H1 (cell line): ENCODE data around the gene LRRK1. TPM values are rescaled to one million over a fixed set of nuclear protein-coding genes. Genes with fewer than 3 reads are reported as not detected.

Source experiments
- CTCF ChIA-PET: fragments of 300-600 bp; sonication (Branson Sonifier 250); formaldehyde crosslinking; loops from one replicate; lab custom pipeline; 2021; ENCODE audit not compliant: partially characterized antibody; lab: Charles Lee
- POLR2A ChIA-PET: fragments of 300-600 bp; sonication (Branson Sonifier 250); formaldehyde crosslinking; loops from one replicate; lab custom pipeline; 2021; ENCODE audit warnings: inconsistent platforms; ENCODE audit not compliant: partially characterized antibody; lab: Charles Lee
- DNase-seq, 2 experiments: peaks; one replicate each; pipeline versions ENCODE4 v3.0.0 to v3.0.0-alpha.2; 2010 to 2022; ENCODE audit warnings: low spot score in 2 of 2, low read depth in 1 of 2, mixed read lengths in 1 of 2
- FAIRE-seq: peaks from 2 replicates; lab custom pipeline; 2011; peaks lifted over from hg19 to GRCh38; lab: Jason Lieb, UNC
- H2AFZ ChIP-seq: 2 replicates; pipeline ENCODE4 v1.8.1; 2012; ENCODE audit warnings: low read length, inconsistent platforms
- H2AK5ac ChIP-seq: 2 replicates; pipeline ENCODE4 v1.6.1; 2013; ENCODE audit warnings: low read depth, low read length
- H2BK120ac ChIP-seq: replicated peaks from 2 replicates; pipeline ENCODE3; 2013; ENCODE audit warnings: low read depth, low read length, inconsistent platforms
- H2BK12ac ChIP-seq: 2 replicates; pipeline ENCODE4 v1.6.1; 2013; ENCODE audit warnings: low read depth, low read length
- H2BK15ac ChIP-seq: 2 replicates; pipeline ENCODE4 v1.6.1; 2013; ENCODE audit warnings: low read length
- H2BK20ac ChIP-seq: 2 replicates; pipeline ENCODE4 v1.6.1; 2013; ENCODE audit warnings: low read length
- H2BK5ac ChIP-seq: 2 replicates; pipeline ENCODE4 v1.6.1; 2013; ENCODE audit warnings: low read depth, low read length
- H3K14ac ChIP-seq: 2 replicates; pipeline ENCODE4 v1.6.1; 2013; ENCODE audit warnings: inconsistent platforms; ENCODE audit not compliant: insufficient read length
- H3K18ac ChIP-seq: 2 replicates; pipeline ENCODE4 v1.6.1; 2013; ENCODE audit warnings: low read length; ENCODE audit errors: extremely low read depth
- H3K23ac ChIP-seq: 2 replicates; pipeline ENCODE4 v1.6.1; 2013; ENCODE audit warnings: inconsistent platforms; ENCODE audit not compliant: insufficient read length
- H3K23me2 ChIP-seq: 2 replicates; pipeline ENCODE4 v1.6.1; 2013; ENCODE audit warnings: low read depth, low read length
- H3K27ac ChIP-seq: 2 replicates; pipeline ENCODE4 v1.6.1; 2011; ENCODE audit warnings: low read depth, low read length, inconsistent platforms
- H3K27me3 ChIP-seq, 4 experiments: replicated peaks in 1 of 4; 1 replicate in 1 of 4; 2 replicates in 3 of 4; pipeline versions ENCODE4 v1.6.1 to v1.8.1; 2011 to 2013; ENCODE audit warnings: low read length in 3 of 4, mild to moderate bottlenecking in 3 of 4, inconsistent platforms in 2 of 4, mixed read lengths in 2 of 4, moderate library complexity in 1 of 4; ENCODE audit not compliant: control insufficient read depth in 3 of 4, insufficient read depth in 3 of 4; ENCODE audit errors: extremely low read depth in 1 of 4
- H3K36me3 ChIP-seq, 4 experiments: 2 replicates each; pipeline versions ENCODE4 v1.6.1 to v1.8.1; 2011 to 2013; ENCODE audit warnings: mild to moderate bottlenecking in 4 of 4, low read length in 3 of 4, moderate library complexity in 2 of 4, control low read depth in 1 of 4, inconsistent platforms in 1 of 4; ENCODE audit not compliant: insufficient read depth in 4 of 4, control insufficient read depth in 2 of 4
- H3K4ac ChIP-seq: replicated peaks from 2 replicates; pipeline ENCODE3; 2013; ENCODE audit warnings: low read length, low read depth, mixed read lengths, inconsistent platforms; ENCODE audit not compliant: insufficient read length
- H3K4me1 ChIP-seq, 4 experiments: replicated peaks in 1 of 4; 1 replicate in 1 of 4; 2 replicates in 3 of 4; pipeline versions ENCODE4 v1.6.1 to v1.8.1; 2011 to 2013; ENCODE audit warnings: low read length in 3 of 4, inconsistent platforms in 2 of 4, mixed read lengths in 1 of 4; ENCODE audit not compliant: insufficient read depth in 4 of 4, control insufficient read depth in 3 of 4
- H3K4me2 ChIP-seq, 2 experiments: 2 replicates each; pipeline versions ENCODE4 v1.6.1 to v1.8.1; 2011 to 2013; ENCODE audit warnings: low read depth in 2 of 2, low read length in 2 of 2, control low read depth in 1 of 2, inconsistent platforms in 1 of 2, mild to moderate bottlenecking in 1 of 2; ENCODE audit not compliant: insufficient read depth in 1 of 2
- H3K4me3 ChIP-seq, 4 experiments: fragments of 200-600, 300-600 bp in 1 of 4; sonication (generic), shearing (Covaris generic), sonication (Bioruptor Twin) in 1 of 4; 2 replicates each; pipeline versions ENCODE4 v1.5.1 to v1.8.1; 2011 to 2016; ENCODE audit warnings: low read length in 4 of 4, low read depth in 3 of 4, control low read depth in 2 of 4, inconsistent platforms in 2 of 4, mild to moderate bottlenecking in 2 of 4, mixed read lengths in 1 of 4, moderate library complexity in 1 of 4; ENCODE audit not compliant: insufficient read depth in 2 of 4; ENCODE audit errors: extremely low read depth in 1 of 4
- H3K56ac ChIP-seq: replicated peaks from 2 replicates; pipeline ENCODE3; 2013; ENCODE audit warnings: low read depth, mild to moderate bottlenecking, mixed read lengths, low read length, inconsistent platforms; ENCODE audit not compliant: insufficient read length
- H3K79me1 ChIP-seq: 2 replicates; pipeline ENCODE4 v1.6.1; 2013; ENCODE audit warnings: low read depth, low read length, control low read depth
- H3K79me2 ChIP-seq, 2 experiments: 2 replicates each; pipeline versions ENCODE4 v1.6.1 to v1.8.1; 2012 to 2013; ENCODE audit warnings: low read length in 2 of 2, mild to moderate bottlenecking in 2 of 2, inconsistent platforms in 1 of 2; ENCODE audit not compliant: insufficient read depth in 2 of 2, control insufficient read depth in 1 of 2
- H3K9ac ChIP-seq, 4 experiments: replicated peaks in 1 of 4; 1 replicate in 1 of 4; 2 replicates in 3 of 4; pipeline versions ENCODE4 v1.6.1 to v1.8.1; 2011 to 2013; ENCODE audit warnings: low read depth in 3 of 4, low read length in 3 of 4, control low read depth in 2 of 4, mild to moderate bottlenecking in 2 of 4, moderate library complexity in 2 of 4, inconsistent platforms in 1 of 4; ENCODE audit errors: extremely low read depth in 1 of 4
- H3K9me3 ChIP-seq, 2 experiments: 2 replicates each; pipeline versions ENCODE4 v1.6.1 to v1.8.1; 2012 to 2013; ENCODE audit warnings: mild to moderate bottlenecking in 2 of 2, moderate library complexity in 2 of 2, control low read depth in 1 of 2, inconsistent platforms in 1 of 2, low read depth in 1 of 2, low read length in 1 of 2, mixed read lengths in 1 of 2; ENCODE audit not compliant: insufficient read depth in 2 of 2
- H4K20me1 ChIP-seq, 2 experiments: replicated peaks in 1 of 2; 2 replicates each; pipeline versions ENCODE3 to v1.8.1; 2011 to 2013; ENCODE audit warnings: inconsistent platforms in 2 of 2, low read length in 2 of 2, mild to moderate bottlenecking in 1 of 2; ENCODE audit not compliant: insufficient read depth in 2 of 2, control insufficient read depth in 1 of 2
- H4K5ac ChIP-seq: 2 replicates; pipeline ENCODE4 v1.6.1; 2013; ENCODE audit warnings: low read length, low read depth, mixed read lengths, inconsistent platforms; ENCODE audit not compliant: insufficient read length
- H4K8ac ChIP-seq: 2 replicates; pipeline ENCODE4 v1.8.0; 2013; ENCODE audit warnings: mild to moderate bottlenecking, moderate library complexity, low read length, inconsistent platforms; ENCODE audit not compliant: insufficient read depth; ENCODE audit errors: extremely low read depth
- H4K91ac ChIP-seq: replicated peaks from 2 replicates; pipeline ENCODE3; 2013; ENCODE audit warnings: low read length, mixed read lengths, inconsistent platforms; ENCODE audit not compliant: insufficient read length
- CBX8 ChIP-seq: fragments of 300-800, 300-1000 bp; sonication (generic); IDR thresholded peaks from 2 replicates; pipeline ENCODE4 v1.7.1; 2016; ENCODE audit warnings: low read depth, low read length, borderline replicate concordance
- CTCF ChIP-seq, 3 experiments: IDR thresholded peaks; 1 replicate in 2 of 3; 2 replicates in 1 of 3; pipeline versions ENCODE4 v1.5.1 to v1.6.1; 2011; ENCODE audit warnings: low read length in 3 of 3, mild to moderate bottlenecking in 3 of 3, inconsistent platforms in 2 of 3, low read depth in 1 of 3, moderate library complexity in 1 of 3; ENCODE audit not compliant: insufficient read depth in 1 of 3; ENCODE audit errors: control extremely low read depth in 1 of 3
- EGR1 ChIP-seq: IDR thresholded peaks from 2 replicates; pipeline ENCODE4 v1.6.1; 2011; ENCODE audit warnings: low read depth, low read length, borderline replicate concordance
- HDAC2 ChIP-seq, 2 experiments: fragments of 300-600 bp in 1 of 2; sonication (generic) in 1 of 2; IDR thresholded peaks; 2 replicates each; pipeline ENCODE4 v1.6.1; 2011 to 2012; ENCODE audit warnings: low read depth in 2 of 2, low read length in 2 of 2, mild to moderate bottlenecking in 2 of 2, moderate library complexity in 2 of 2, borderline replicate concordance in 1 of 2, inconsistent platforms in 1 of 2
- JUN ChIP-seq: IDR thresholded peaks from 2 replicates; pipeline ENCODE4 v1.6.1; 2011; ENCODE audit warnings: low read depth, mild to moderate bottlenecking, improper control_type of control experiment, low read length
- KDM1A ChIP-seq: fragments of 200-600, 300-600 bp; sonication (generic); IDR thresholded peaks from 2 replicates; pipeline ENCODE4 v1.7.1; 2016; ENCODE audit warnings: mild to moderate bottlenecking, low read length, borderline replicate concordance
- MAFK ChIP-seq: IDR thresholded peaks from 2 replicates; pipeline ENCODE4 v1.6.1; 2012; ENCODE audit warnings: low read depth, mild to moderate bottlenecking, improper control_type of control experiment, low read length
- SIRT6 ChIP-seq: IDR thresholded peaks from one replicate; pipeline ENCODE4 v1.7.1; 2012; ENCODE audit warnings: low read length, inconsistent platforms
- SUZ12 ChIP-seq: fragments of 200-600 bp; sonication (generic); IDR thresholded peaks from 2 replicates; pipeline ENCODE4 v1.6.1; 2012; ENCODE audit warnings: mild to moderate bottlenecking, inconsistent platforms, low read length, moderate library complexity, mixed read lengths
- TCF12 ChIP-seq: IDR thresholded peaks from 2 replicates; pipeline ENCODE4 v1.6.1; 2011; ENCODE audit warnings: low read depth, mild to moderate bottlenecking, low read length
- WGBS, 2 experiments: shearing (Covaris generic) in 1 of 2; methylation state at CpG; one replicate each; pipeline versions ENCODE4 v1.1.6 to v1.1.7; 2013 to 2015; ENCODE audit warnings: low lambda C conversion rate in 2 of 2, mixed read lengths in 2 of 2, inconsistent platforms in 1 of 2, low coverage in 1 of 2, missing lambda C conversion rate in 1 of 2; ENCODE audit not compliant: insufficient replicate concordance in 2 of 2, insufficient coverage in 1 of 2, insufficient read length in 1 of 2; ENCODE audit errors: extremely low coverage in 1 of 2, missing lambda C conversion rate in 1 of 2; 5-methylcytosine and 5-hydroxymethylcytosine counted together
- polyA plus RNA-seq, 7 experiments: library from polyadenylated mRNA; depleted of rRNA in 3 of 7; stranded (reverse) in 5 of 7; unstranded in 2 of 7; fragments of >200 nt in 5 of 7; fragments of 200-250 nt in 2 of 7; gene quantifications; 1 replicate in 5 of 7; 2 replicates in 1 of 7; 4 replicates in 1 of 7; pipeline versions ENCODE4 v1.2.1 to v1.2.3, GENCODE V29; 2011 to 2013; ENCODE audit warnings: missing spikeins in 2 of 7, mixed read lengths in 2 of 7
- total RNA-seq: library from RNA; stranded (reverse); fragmentation: NEBNext Ultra II Directional; extraction: Animal tissue kit (Norgen Biotek cat#: 25700); gene quantifications from 2 replicates; pipeline ENCODE4 v1.2.1, GENCODE V29; 2021

The LRRK1 gene
- total and polyA plus RNA-seq, 2 of the 8 experiments (the other 6 are each of a cell fraction or from before 2014, with no cell fraction given) = 1.2 to 3.6 TPM

GRCh38 chr15:100930306-100930848, 11.2 kb downstream of the LRRK1 start:
- Histone ChIP-seq H2AK5ac (no peak overlapping the region), H2BK120ac (no peak overlapping the region), H3K4ac (no peak overlapping the region), H2AFZ (no peak overlapping the region), H4K20me1 (no peaks in the 10 kb centered on the region), H3K79me1 (no peaks in the 10 kb centered on the region; the same call in 1 of the 2 replicates), H3K18ac (no peak overlapping the region), H3K14ac (no peak overlapping the region), H3K9ac (no peak overlapping the region), H3K79me2 (no peaks in the 10 kb centered on the region), H2BK15ac (no peak overlapping the region), H3K4me1 (peaks cover 0 to 12% (median 6%) of the 10 kb centered on the region in 4 experiments; a peak in 5 of 7 replicates), H3K27ac (no peak overlapping the region), H3K4me3 (no peak overlapping the region), H3K36me3 (no peaks in the 10 kb centered on the region), H2BK12ac (no peak overlapping the region), H4K91ac (no peak overlapping the region), H3K9me3 (no peaks in the 10 kb centered on the region), H4K5ac (no peak overlapping the region), H3K56ac (no peak overlapping the region), H2BK20ac (no peak overlapping the region), H2BK5ac (no peak overlapping the region), H3K23me2 (no peaks in the 10 kb centered on the region), H3K23ac (no peak overlapping the region), H3K27me3 (peaks cover 0 to 1% (median 0%) of the 10 kb centered on the region in 4 experiments; a peak in 1 of 7 replicates), H4K8ac (no peak overlapping the region; the same call in 1 of the 2 replicates), H3K4me2 (no peak overlapping the region)
- DNase-seq (no peak), FAIRE-seq (no peak)
- POLR2A ChIA-PET = interaction anchor here (0.7 kb wide), 1 partner anchor 10 kb away, joined by 3 read pairs; no protein-coding TSS in a partner anchor
- CTCF ChIA-PET = interaction anchor here (1.4 to 6.0 kb wide), 3 partner anchors 13 to 78 kb away, joined by 5 to 81 read pairs (median 39); partner anchors contain the start of gene LRRK1
- WGBS, 2 experiments = 94% methylated on average over 2 of the region's 4 CpGs; no CpG with 5 or more reads in 1 of the 2 experiments
- TF ChIP-seq SIRT6 (no peak), EGR1 (no peak), CBX8 (no peak), HDAC2 (IDR thresholded peaks at IDR 0.05; ENCODE audit: borderline replicate concordance in 1 of 2, low read depth in 2 of 2, low read length in 2 of 2) (no peak), TCF12 (no peak), CTCF (IDR thresholded peaks at IDR 0.05; ENCODE audit: control extremely low read depth in 1 of 3, insufficient read depth in 1 of 3, low read depth in 1 of 3, low read length in 3 of 3) (no peak), JUN (no peak), MAFK (no peak), SUZ12 (no peak), KDM1A (no peak)
